ENCODE measurements around the gene RASAL2. TPM values are rescaled to one million over a fixed set of nuclear protein-coding genes. Genes with fewer than 3 reads are reported as not detected.

RASAL2 gene
- total and polyA plus RNA-seq, 2 of the 13 experiments (the other 11 are each of a cell fraction or from before 2014, with no cell fraction given) = 5.4 to 5.9 TPM

GRCh38 chr1:178093494-178093950, 382 bp upstream of the RASAL2 start (continued):
- no peak for TF ChIP-seq NR2F6 (IDR thresholded peaks at IDR 0.05)
- TF ChIP-seq NR2F6 (CRISPR knock-in tag; IDR thresholded peaks at IDR 0.05) = no peak
- peak; percentile 17; the same call in 1 of the 2 replicates for TF ChIP-seq NFYB (CRISPR knock-in tag; IDR thresholded peaks at IDR 0.05)
- TF ChIP-seq, protein P1, sequence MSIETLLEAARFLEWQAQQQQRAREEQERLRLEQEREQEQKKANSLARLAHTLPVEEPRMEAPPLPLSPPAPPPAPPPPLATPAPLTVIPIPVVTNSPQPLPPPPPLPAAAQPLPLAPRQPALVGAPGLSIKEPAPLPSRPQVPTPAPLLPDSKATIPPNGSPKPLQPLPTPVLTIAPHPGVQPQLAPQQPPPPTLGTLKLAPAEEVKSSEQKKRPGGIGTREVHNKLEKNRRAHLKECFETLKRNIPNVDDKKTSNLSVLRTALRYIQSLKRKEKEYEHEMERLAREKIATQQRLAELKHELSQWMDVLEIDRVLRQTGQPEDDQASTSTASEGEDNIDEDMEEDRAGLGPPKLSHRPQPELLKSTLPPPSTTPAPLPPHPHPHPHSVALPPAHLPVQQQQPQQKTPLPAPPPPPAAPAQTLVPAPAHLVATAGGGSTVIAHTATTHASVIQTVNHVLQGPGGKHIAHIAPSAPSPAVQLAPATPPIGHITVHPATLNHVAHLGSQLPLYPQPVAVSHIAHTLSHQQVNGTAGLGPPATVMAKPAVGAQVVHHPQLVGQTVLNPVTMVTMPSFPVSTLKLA (IDR thresholded peaks at IDR 0.05) = peak; percentile 51
- peak; percentile 36; the same call in 1 of the 2 replicates for TF ChIP-seq CREM (IDR thresholded peaks at IDR 0.05)
- TF ChIP-seq CREM (CRISPR knock-in tag; IDR thresholded peaks at IDR 0.05) = no peak
- TF ChIP-seq ETV5 (CRISPR knock-in tag; IDR thresholded peaks at IDR 0.05; ENCODE audit: borderline replicate concordance) = peak; percentile 33; the same call in 1 of the 2 replicates
- peak; percentile 40; the same call in 1 of the 2 replicates for TF ChIP-seq TGIF2 (CRISPR knock-in tag; IDR thresholded peaks at IDR 0.05)
- no peak for TF ChIP-seq CC2D1A (CRISPR knock-in tag; IDR thresholded peaks at IDR 0.05)
- TF ChIP-seq NFKB2 (CRISPR knock-in tag; IDR thresholded peaks at IDR 0.05; ENCODE audit: borderline replicate concordance) = 0 out of 2 replicates have a peak, but pooled peaks have one; percentile 29
- no peak; the same call in 1 of the 2 replicates for TF ChIP-seq ZNF232 (CRISPR knock-in tag; IDR thresholded peaks at IDR 0.05; ENCODE audit: borderline replicate concordance)
- peak; percentile 17; the same call in 1 of the 2 replicates for TF ChIP-seq ZNF792 (CRISPR knock-in tag; IDR thresholded peaks at IDR 0.05)
- TF ChIP-seq GFI1 (CRISPR knock-in tag; IDR thresholded peaks at IDR 0.05; ENCODE audit: borderline replicate concordance) = no peak
- no peak for TF ChIP-seq ASH2L (IDR thresholded peaks at IDR 0.05; ENCODE audit: insufficient read length, low read depth, low read length)
- no peak for TF ChIP-seq ZNF577 (CRISPR knock-in tag; IDR thresholded peaks at IDR 0.05; ENCODE audit: borderline replicate concordance, low read depth)
- TF ChIP-seq, protein P2, sequence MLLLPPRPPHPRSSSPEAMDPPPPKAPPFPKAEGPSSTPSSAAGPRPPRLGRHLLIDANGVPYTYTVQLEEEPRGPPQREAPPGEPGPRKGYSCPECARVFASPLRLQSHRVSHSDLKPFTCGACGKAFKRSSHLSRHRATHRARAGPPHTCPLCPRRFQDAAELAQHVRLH (CRISPR knock-in tag; IDR thresholded peaks at IDR 0.05; ENCODE audit: borderline replicate concordance, low read depth) = 0 out of 2 replicates have a peak, but pooled peaks have one; percentile 36

All from HepG2 (cell line).